Liver (tissue), 9 donors: ENCODE data around the gene EVC2. TPM values are rescaled to one million over a fixed set of nuclear protein-coding genes. Genes with fewer than 3 reads are reported as not detected.

ENCODE experiments used
- DNase-seq: peaks from one replicate; pipeline ENCODE4 v3.0.0-alpha.2; 2017; ENCODE audit warnings: low spot score
- H3K27ac ChIP-seq, 2 donors: one replicate each; pipeline ENCODE4 v1.7.0; 2013; ENCODE audit warnings: inconsistent platforms in 2 of 2, low read length in 2 of 2, control low read depth in 1 of 2, low read depth in 1 of 2, mild to moderate bottlenecking in 1 of 2
- H3K27me3 ChIP-seq, 4 donors: one replicate each; pipeline versions ENCODE4 v1.6.1 to v1.7.0; 2013; ENCODE audit warnings: low read length in 3 of 4, inconsistent platforms in 1 of 4, mild to moderate bottlenecking in 1 of 4, moderate library complexity in 1 of 4; ENCODE audit not compliant: control insufficient read depth in 4 of 4, insufficient read depth in 4 of 4
- H3K36me3 ChIP-seq, 4 donors: one replicate each; pipeline versions ENCODE4 v1.6.1 to v1.7.0; 2013; ENCODE audit warnings: low read length in 3 of 4, mild to moderate bottlenecking in 3 of 4, low read depth in 1 of 4, moderate library complexity in 1 of 4; ENCODE audit not compliant: control insufficient read depth in 4 of 4, insufficient read depth in 3 of 4
- H3K4me1 ChIP-seq, 4 donors: one replicate each; pipeline versions ENCODE4 v1.6.1 to v1.7.0; 2013; ENCODE audit warnings: low read length in 3 of 4, mild to moderate bottlenecking in 3 of 4, moderate library complexity in 1 of 4; ENCODE audit not compliant: control insufficient read depth in 4 of 4, insufficient read depth in 4 of 4
- H3K4me3 ChIP-seq, 3 donors: one replicate each; pipeline versions ENCODE4 v1.6.1 to v1.7.0; 2013; ENCODE audit warnings: low read length in 3 of 3, control low read depth in 1 of 3, low read depth in 1 of 3, mild to moderate bottlenecking in 1 of 3
- H3K9ac ChIP-seq, 2 donors: one replicate each; pipeline ENCODE4 v1.7.0; 2013; ENCODE audit warnings: low read length in 2 of 2, mild to moderate bottlenecking in 2 of 2, moderate library complexity in 2 of 2, control low read depth in 1 of 2, low read depth in 1 of 2
- H3K9me3 ChIP-seq, 4 donors: one replicate each; pipeline versions ENCODE4 v1.6.1 to v1.7.0; 2013; ENCODE audit warnings: low read length in 3 of 4; ENCODE audit not compliant: control insufficient read depth in 4 of 4
- EGR1 ChIP-seq, 2 donors: IDR thresholded peaks; 2 replicates each; pipeline ENCODE4 v1.6.1; 2016 to 2018; ENCODE audit warnings: antibody characterized with exemption in 2 of 2, low read depth in 2 of 2
- FOXA1 ChIP-seq: IDR thresholded peaks from 2 replicates; pipeline ENCODE4 v1.6.1; 2016; ENCODE audit warnings: antibody characterized with exemption
- FOXA2 ChIP-seq: IDR thresholded peaks from 2 replicates; pipeline ENCODE4 v1.6.1; 2016; ENCODE audit warnings: antibody characterized with exemption
- GABPA ChIP-seq, 2 donors: IDR thresholded peaks in 1 of 2; conservative IDR thresholded peaks in 1 of 2; 2 replicates each; pipeline ENCODE4 v1.6.1; 2016; ENCODE audit warnings: antibody characterized with exemption in 2 of 2, mild to moderate bottlenecking in 1 of 2, moderate library complexity in 1 of 2
- HNF4A ChIP-seq, 2 donors: conservative IDR thresholded peaks; 2 replicates each; pipeline ENCODE4 v1.6.1; 2016; ENCODE audit warnings: antibody characterized with exemption in 2 of 2, mild to moderate bottlenecking in 2 of 2
- HNF4G ChIP-seq: IDR thresholded peaks from 2 replicates; pipeline ENCODE4 v1.6.1; 2016; ENCODE audit warnings: antibody characterized with exemption
- JUND ChIP-seq, 2 donors: IDR thresholded peaks; 2 replicates each; pipeline ENCODE4 v1.6.1; 2016; ENCODE audit warnings: antibody characterized with exemption in 2 of 2
- MAX ChIP-seq: IDR thresholded peaks from 2 replicates; pipeline ENCODE4 v1.6.1; 2016; ENCODE audit warnings: antibody characterized with exemption
- NR2F2 ChIP-seq: IDR thresholded peaks from 2 replicates; pipeline ENCODE4 v1.6.1; 2016; ENCODE audit warnings: antibody characterized with exemption
- RAD21 ChIP-seq, 2 donors: IDR thresholded peaks; 2 replicates each; pipeline ENCODE4 v1.6.1; 2016; ENCODE audit warnings: antibody characterized with exemption in 2 of 2, mild to moderate bottlenecking in 2 of 2
- RXRA ChIP-seq, 2 donors: IDR thresholded peaks; 2 replicates each; pipeline ENCODE4 v1.6.1; 2017 to 2018; ENCODE audit warnings: antibody characterized with exemption in 2 of 2, mild to moderate bottlenecking in 1 of 2
- SP1 ChIP-seq: IDR thresholded peaks from 2 replicates; pipeline ENCODE4 v1.6.1; 2018; ENCODE audit warnings: antibody characterized with exemption, mild to moderate bottlenecking
- TAF1 ChIP-seq: conservative IDR thresholded peaks from 2 replicates; pipeline ENCODE4 v1.6.1; 2016; ENCODE audit warnings: antibody characterized with exemption, mild to moderate bottlenecking
- YY1 ChIP-seq: IDR thresholded peaks from 2 replicates; pipeline ENCODE4 v1.6.1; 2016; ENCODE audit warnings: antibody characterized with exemption, mild to moderate bottlenecking
- WGBS: extraction: QIAGEN DNeasy Blood & Tissue Kit; methylation state at CpG from one replicate; pipeline ENCODE4 v1.1.7; 2013; 5-methylcytosine and 5-hydroxymethylcytosine counted together
- polyA plus RNA-seq, 2 donors: library from polyadenylated mRNA; stranded (reverse) in 1 of 2; unstranded in 1 of 2; fragments of 200-250 nt in 1 of 2; fragments of >200 nt in 1 of 2; fragmentation: Nextera tagmentation in 1 of 2; extraction: Ambion mirVana in 1 of 2; gene quantifications; one replicate each; pipeline versions ENCODE4 v1.2.1 to v1.2.3, GENCODE V29; 2013 to 2015
- total RNA-seq, 2 donors: library from RNA; depleted of rRNA; stranded (reverse); fragments of >200 nt; gene quantifications; one replicate each; pipeline ENCODE4 v1.2.3, GENCODE V29; 2014
- TF ChIP-seq, protein P1 (sequence below): IDR thresholded peaks from 2 replicates; pipeline ENCODE4 v1.6.1; 2016; ENCODE audit warnings: antibody characterized with exemption
- TF ChIP-seq, protein P2 (sequence below): IDR thresholded peaks from 2 replicates; pipeline ENCODE4 v1.6.1; 2016; ENCODE audit warnings: antibody characterized with exemption, mild to moderate bottlenecking
- TF ChIP-seq, protein P3 (sequence below): fragments of 150-350 bp; IDR thresholded peaks from 2 replicates; pipeline ENCODE4 v1.5.1; 2017; ENCODE audit warnings: improper control_type of control experiment, low read depth, low read length; ENCODE audit not compliant: missing input control
- TF ChIP-seq, protein P4 (sequence below): IDR thresholded peaks from 2 replicates; pipeline ENCODE4 v1.6.1; 2016; ENCODE audit warnings: antibody characterized with exemption
- donor health status: healthy.
- donor health status: healthy.
- donor health status: healthy.
- donor health status: healthy.
- donor health status: healthy.

Gene EVC2
- total and polyA plus RNA-seq, 4 donors = 0.26 to 1.3 (median 0.57) TPM

DNA sequence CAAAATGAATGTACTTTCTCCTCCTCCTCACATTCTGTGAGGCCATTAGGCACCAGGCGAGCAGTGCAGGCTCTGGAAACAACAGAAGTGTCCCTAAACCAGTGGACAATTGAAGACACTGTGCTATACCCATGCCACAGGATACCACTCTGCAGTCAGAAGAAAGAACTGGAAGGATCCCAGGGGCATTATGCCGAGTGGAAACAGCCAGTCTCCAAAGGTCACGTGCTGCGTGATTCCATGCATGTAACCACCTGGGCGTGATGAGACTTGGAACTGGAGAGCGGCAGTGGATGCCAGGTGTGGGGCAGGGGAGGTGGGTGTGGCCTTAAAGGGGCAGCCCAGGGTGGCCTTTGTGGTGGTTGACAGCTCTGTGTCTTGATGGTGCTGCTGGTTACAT lies 139.4 kb downstream of the EVC2 start:
- Histone ChIP-seq H3K27ac (no peak overlapping the region), H3K4me1 (no peaks in the 10 kb centered on the region), H3K9me3 (no peaks in the 10 kb centered on the region), H3K4me3 (no peak overlapping the region), H3K9ac (no peak overlapping the region), H3K36me3 (no peaks in the 10 kb centered on the region), H3K27me3 (no peaks in the 10 kb centered on the region)
- no peak for DNase-seq
- TF ChIP-seq, protein P1, sequence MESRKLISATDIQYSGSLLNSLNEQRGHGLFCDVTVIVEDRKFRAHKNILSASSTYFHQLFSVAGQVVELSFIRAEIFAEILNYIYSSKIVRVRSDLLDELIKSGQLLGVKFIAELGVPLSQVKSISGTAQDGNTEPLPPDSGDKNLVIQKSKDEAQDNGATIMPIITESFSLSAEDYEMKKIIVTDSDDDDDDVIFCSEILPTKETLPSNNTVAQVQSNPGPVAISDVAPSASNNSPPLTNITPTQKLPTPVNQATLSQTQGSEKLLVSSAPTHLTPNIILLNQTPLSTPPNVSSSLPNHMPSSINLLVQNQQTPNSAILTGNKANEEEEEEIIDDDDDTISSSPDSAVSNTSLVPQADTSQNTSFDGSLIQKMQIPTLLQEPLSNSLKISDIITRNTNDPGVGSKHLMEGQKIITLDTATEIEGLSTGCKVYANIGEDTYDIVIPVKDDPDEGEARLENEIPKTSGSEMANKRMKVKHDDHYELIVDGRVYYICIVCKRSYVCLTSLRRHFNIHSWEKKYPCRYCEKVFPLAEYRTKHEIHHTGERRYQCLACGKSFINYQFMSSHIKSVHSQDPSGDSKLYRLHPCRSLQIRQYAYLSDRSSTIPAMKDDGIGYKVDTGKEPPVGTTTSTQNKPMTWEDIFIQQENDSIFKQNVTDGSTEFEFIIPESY = no peak
- TF ChIP-seq, protein P2, sequence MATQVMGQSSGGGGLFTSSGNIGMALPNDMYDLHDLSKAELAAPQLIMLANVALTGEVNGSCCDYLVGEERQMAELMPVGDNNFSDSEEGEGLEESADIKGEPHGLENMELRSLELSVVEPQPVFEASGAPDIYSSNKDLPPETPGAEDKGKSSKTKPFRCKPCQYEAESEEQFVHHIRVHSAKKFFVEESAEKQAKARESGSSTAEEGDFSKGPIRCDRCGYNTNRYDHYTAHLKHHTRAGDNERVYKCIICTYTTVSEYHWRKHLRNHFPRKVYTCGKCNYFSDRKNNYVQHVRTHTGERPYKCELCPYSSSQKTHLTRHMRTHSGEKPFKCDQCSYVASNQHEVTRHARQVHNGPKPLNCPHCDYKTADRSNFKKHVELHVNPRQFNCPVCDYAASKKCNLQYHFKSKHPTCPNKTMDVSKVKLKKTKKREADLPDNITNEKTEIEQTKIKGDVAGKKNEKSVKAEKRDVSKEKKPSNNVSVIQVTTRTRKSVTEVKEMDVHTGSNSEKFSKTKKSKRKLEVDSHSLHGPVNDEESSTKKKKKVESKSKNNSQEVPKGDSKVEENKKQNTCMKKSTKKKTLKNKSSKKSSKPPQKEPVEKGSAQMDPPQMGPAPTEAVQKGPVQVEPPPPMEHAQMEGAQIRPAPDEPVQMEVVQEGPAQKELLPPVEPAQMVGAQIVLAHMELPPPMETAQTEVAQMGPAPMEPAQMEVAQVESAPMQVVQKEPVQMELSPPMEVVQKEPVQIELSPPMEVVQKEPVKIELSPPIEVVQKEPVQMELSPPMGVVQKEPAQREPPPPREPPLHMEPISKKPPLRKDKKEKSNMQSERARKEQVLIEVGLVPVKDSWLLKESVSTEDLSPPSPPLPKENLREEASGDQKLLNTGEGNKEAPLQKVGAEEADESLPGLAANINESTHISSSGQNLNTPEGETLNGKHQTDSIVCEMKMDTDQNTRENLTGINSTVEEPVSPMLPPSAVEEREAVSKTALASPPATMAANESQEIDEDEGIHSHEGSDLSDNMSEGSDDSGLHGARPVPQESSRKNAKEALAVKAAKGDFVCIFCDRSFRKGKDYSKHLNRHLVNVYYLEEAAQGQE = no peak
- no peak for TF ChIP-seq RXRA (IDR thresholded peaks at IDR 0.05)
- no peak for TF ChIP-seq JUND (IDR thresholded peaks at IDR 0.05)
- TF ChIP-seq SP1 = no peak
- TF ChIP-seq, protein P3, sequence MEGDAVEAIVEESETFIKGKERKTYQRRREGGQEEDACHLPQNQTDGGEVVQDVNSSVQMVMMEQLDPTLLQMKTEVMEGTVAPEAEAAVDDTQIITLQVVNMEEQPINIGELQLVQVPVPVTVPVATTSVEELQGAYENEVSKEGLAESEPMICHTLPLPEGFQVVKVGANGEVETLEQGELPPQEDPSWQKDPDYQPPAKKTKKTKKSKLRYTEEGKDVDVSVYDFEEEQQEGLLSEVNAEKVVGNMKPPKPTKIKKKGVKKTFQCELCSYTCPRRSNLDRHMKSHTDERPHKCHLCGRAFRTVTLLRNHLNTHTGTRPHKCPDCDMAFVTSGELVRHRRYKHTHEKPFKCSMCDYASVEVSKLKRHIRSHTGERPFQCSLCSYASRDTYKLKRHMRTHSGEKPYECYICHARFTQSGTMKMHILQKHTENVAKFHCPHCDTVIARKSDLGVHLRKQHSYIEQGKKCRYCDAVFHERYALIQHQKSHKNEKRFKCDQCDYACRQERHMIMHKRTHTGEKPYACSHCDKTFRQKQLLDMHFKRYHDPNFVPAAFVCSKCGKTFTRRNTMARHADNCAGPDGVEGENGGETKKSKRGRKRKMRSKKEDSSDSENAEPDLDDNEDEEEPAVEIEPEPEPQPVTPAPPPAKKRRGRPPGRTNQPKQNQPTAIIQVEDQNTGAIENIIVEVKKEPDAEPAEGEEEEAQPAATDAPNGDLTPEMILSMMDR = no peak
- no peak for TF ChIP-seq EGR1 (IDR thresholded peaks at IDR 0.05; ENCODE audit: low read depth in 2 of 2)
- TF ChIP-seq HNF4A (conservative IDR thresholded peaks at IDR 0.05) = no peak
- TF ChIP-seq MAX = no peak
- no peak for TF ChIP-seq GABPA (IDR thresholded peaks at IDR 0.05 in 1 of 2, conservative IDR thresholded peaks at IDR 0.05 in 1 of 2)
- TF ChIP-seq, protein P4, sequence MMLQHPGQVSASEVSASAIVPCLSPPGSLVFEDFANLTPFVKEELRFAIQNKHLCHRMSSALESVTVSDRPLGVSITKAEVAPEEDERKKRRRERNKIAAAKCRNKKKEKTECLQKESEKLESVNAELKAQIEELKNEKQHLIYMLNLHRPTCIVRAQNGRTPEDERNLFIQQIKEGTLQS = no peak
- TF ChIP-seq FOXA2 = no peak
- TF ChIP-seq FOXA1 = no peak
- TF ChIP-seq YY1 = no peak
- no peak for TF ChIP-seq NR2F2
- no peak for TF ChIP-seq HNF4G
- no peak for TF ChIP-seq TAF1
- 93% methylated on average over 6 of the region's 6 CpGs for WGBS

DNA sequence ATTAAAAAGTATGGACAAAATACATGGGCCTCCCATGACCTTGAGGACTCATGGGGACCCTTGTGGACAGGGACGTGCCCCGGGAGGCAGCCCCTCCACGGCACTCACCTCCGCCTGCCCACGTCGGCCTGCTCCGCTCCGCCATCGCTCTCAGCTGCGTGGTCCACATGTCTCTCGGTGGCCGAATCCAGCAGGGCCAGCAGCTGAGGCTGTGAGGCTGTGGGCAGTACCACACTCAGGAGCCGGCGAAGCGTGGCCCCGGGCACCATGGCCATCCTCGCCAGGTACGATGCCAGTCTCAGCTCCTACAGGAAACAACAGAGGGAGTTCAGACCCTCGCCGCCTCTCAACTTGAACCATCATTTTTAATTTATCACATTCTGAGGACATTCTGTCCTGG lies 140.0 kb downstream of the EVC2 start:
- no peaks in the 10 kb centered on the region for H3K4me1 ChIP-seq
- no peaks in the 10 kb centered on the region for H3K27me3 ChIP-seq
- no peak overlapping the region for H3K9ac ChIP-seq
- no peak overlapping the region for H3K4me3 ChIP-seq
- no peak for DNase-seq
- 97% methylated on average over 20 of the region's 20 CpGs for WGBS
- no peaks in the 10 kb centered on the region for H3K36me3 ChIP-seq
- no peak overlapping the region for H3K27ac ChIP-seq
- no peaks in the 10 kb centered on the region for H3K9me3 ChIP-seq
- TF ChIP-seq NR2F2 = no peak
- no peak for TF ChIP-seq JUND (IDR thresholded peaks at IDR 0.05)
- TF ChIP-seq, protein P3 = no peak
- no peak for TF ChIP-seq FOXA2
- TF ChIP-seq TAF1 = no peak
- no peak for TF ChIP-seq RAD21 (IDR thresholded peaks at IDR 0.05)
- TF ChIP-seq GABPA (IDR thresholded peaks at IDR 0.05 in 1 of 2, conservative IDR thresholded peaks at IDR 0.05 in 1 of 2) = no peak
- no peak for TF ChIP-seq EGR1 (IDR thresholded peaks at IDR 0.05; ENCODE audit: low read depth in 2 of 2)
- no peak for TF ChIP-seq HNF4G
- no peak for TF ChIP-seq YY1
- TF ChIP-seq HNF4A (conservative IDR thresholded peaks at IDR 0.05) = no peak
- TF ChIP-seq, protein P2 = no peak
- TF ChIP-seq MAX = no peak
